PFSK-1 (cell line): ENCODE data around the gene MIOX.

Experiments
- FOXP2 ChIP-seq: optimal IDR thresholded peaks from 2 replicates; pipeline ENCODE3; 2011; ENCODE audit warnings: borderline replicate concordance, control low read depth, inconsistent platforms; ENCODE audit not compliant: insufficient read depth; ENCODE audit errors: extremely low read length, extremely low read depth
- POLR2AphosphoS5 ChIP-seq: IDR thresholded peaks from 2 replicates; pipeline ENCODE4 v1.6.1; 2012; ENCODE audit warnings: low read depth, mild to moderate bottlenecking, control low read depth, low read length, moderate library complexity
- SIN3A ChIP-seq: IDR thresholded peaks from 2 replicates; pipeline ENCODE4 v1.6.1; 2012; ENCODE audit warnings: mild to moderate bottlenecking, low read length, moderate library complexity, borderline replicate concordance; ENCODE audit not compliant: insufficient read depth
- TAF1 ChIP-seq: IDR thresholded peaks from 2 replicates; pipeline ENCODE4 v1.6.1; 2012; ENCODE audit warnings: low read length, control low read depth, borderline replicate concordance; ENCODE audit not compliant: insufficient read depth
- TF ChIP-seq, protein P1 (sequence below), 2 experiments: IDR thresholded peaks; 2 replicates each; pipeline versions ENCODE4 v1.6.1 to v1.8.0; 2011 to 2012; ENCODE audit warnings: low read depth in 2 of 2, low read length in 2 of 2, control low read depth in 1 of 2, inconsistent platforms in 1 of 2, mild to moderate bottlenecking in 1 of 2, moderate library complexity in 1 of 2; ENCODE audit not compliant: insufficient read depth in 1 of 2

MIOX gene

DNA sequence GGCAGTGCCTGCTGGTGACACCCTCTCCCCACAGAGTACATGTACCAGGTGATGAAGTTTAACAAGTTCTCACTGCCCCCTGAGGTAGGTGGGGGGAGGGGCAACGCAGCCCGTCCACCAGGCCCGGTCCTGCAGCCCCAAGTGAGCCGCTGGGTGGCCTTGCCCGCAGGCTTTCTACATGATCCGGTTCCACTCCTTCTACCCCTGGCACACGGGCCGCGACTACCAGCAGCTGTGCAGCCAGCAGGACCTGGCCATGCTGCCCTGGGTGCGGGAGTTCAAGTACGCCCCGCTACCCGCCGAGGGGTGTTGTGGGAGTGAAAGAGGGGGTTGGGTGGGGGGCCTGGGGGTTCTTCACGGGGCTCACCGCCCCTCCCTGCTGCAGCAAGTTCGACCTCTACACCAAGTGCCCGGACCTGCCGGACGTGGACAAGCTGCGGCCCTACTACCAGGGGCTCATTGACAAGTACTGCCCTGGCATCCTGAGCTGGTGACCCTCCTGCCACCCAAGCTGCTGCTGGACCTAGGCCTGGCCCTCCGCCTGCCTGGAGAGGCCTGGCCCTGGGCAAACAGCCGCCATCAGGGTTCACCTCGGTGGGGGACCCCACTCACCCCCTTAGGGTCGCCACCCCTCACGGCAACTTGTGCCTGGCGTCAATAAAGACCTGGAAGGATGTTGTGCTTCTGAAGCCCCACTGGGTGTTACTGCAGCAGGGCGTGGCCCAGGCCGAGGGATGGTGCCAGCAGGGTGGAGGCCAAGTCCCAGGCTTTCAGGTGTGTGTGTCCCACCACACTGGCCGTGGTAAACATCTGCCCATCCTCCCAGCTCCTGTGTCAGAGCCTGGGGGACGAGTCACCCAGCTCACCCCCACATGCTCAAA lies 2.9 kb downstream of the MIOX start:
- no peak for TF ChIP-seq POLR2AphosphoS5
- TF ChIP-seq, protein P1, sequence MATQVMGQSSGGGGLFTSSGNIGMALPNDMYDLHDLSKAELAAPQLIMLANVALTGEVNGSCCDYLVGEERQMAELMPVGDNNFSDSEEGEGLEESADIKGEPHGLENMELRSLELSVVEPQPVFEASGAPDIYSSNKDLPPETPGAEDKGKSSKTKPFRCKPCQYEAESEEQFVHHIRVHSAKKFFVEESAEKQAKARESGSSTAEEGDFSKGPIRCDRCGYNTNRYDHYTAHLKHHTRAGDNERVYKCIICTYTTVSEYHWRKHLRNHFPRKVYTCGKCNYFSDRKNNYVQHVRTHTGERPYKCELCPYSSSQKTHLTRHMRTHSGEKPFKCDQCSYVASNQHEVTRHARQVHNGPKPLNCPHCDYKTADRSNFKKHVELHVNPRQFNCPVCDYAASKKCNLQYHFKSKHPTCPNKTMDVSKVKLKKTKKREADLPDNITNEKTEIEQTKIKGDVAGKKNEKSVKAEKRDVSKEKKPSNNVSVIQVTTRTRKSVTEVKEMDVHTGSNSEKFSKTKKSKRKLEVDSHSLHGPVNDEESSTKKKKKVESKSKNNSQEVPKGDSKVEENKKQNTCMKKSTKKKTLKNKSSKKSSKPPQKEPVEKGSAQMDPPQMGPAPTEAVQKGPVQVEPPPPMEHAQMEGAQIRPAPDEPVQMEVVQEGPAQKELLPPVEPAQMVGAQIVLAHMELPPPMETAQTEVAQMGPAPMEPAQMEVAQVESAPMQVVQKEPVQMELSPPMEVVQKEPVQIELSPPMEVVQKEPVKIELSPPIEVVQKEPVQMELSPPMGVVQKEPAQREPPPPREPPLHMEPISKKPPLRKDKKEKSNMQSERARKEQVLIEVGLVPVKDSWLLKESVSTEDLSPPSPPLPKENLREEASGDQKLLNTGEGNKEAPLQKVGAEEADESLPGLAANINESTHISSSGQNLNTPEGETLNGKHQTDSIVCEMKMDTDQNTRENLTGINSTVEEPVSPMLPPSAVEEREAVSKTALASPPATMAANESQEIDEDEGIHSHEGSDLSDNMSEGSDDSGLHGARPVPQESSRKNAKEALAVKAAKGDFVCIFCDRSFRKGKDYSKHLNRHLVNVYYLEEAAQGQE (IDR thresholded peaks at IDR 0.05; ENCODE audit: insufficient read depth in 1 of 2, low read depth in 2 of 2, low read length in 2 of 2), result no peak
- TF ChIP-seq TAF1, result no peak
- TF ChIP-seq FOXP2, result no peak
- TF ChIP-seq SIN3A, result no peak

DNA sequence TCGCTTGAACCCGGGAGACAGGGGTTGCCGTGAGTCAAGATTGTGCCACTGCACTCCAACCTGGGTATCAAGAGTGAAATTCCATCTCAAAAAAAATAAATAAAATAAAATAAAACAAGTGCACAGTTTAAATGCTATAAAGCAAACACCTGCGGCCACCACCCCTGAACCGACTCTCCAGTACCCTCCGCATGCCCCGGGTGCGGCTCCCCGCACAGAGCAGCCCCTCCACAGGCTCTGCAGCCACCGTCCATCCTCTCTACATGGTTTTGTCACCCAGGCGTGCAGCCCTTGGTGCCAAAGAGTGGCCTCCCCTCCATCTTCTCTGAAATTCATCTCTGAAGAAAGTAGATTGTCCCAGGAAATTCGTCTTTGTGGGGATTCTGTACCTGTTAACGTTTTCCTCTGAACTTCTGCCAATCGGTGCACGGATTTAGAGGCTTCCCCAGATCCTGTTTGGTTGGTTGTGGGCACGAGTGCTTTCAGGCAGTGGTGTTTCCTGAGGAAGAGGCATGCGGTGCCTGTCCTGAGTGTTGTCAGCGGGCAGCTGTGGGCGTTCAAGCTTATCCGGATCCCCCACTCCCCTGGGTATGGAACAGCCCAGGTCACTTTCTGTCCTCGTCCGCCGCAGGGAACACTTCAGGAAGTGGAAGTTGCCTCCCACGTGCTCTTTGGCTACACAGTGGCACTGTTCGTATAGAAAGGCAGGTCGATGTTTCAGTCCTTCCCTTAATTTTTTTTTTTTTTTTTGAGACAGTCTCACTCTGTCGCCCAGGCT lies 4.1 kb downstream of the MIOX start:
- TF ChIP-seq POLR2AphosphoS5 (no peak), SIN3A (no peak), TAF1 (no peak), FOXP2 (no peak)
- TF ChIP-seq, protein P1 (IDR thresholded peaks at IDR 0.05; ENCODE audit: insufficient read depth in 1 of 2, low read depth in 2 of 2, low read length in 2 of 2), result no peak

DNA sequence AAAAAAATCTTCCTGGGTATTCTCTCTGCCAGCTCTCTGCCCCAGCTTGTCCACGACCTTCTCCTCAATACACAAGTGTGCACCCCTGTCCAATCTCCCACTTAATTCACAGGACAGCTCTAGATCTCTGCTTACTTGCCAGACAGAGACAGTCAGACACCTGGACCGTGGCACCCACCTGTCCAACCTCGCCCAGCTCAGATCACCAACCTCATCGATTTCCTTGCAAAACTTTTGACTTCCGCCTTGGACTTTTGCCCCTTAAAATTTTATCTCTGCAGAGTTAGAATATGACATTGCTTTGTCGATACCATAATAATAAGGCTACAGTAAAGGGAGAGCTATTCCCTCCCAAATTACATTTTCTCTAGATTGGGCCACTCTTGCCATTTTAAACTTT lies 10.4 kb downstream of the MIOX start:
- TF ChIP-seq, protein P1 (IDR thresholded peaks at IDR 0.05; ENCODE audit: insufficient read depth in 1 of 2, low read depth in 2 of 2, low read length in 2 of 2), result no peak
- no peak for TF ChIP-seq TAF1
- TF ChIP-seq POLR2AphosphoS5, result no peak
- no peak for TF ChIP-seq FOXP2
- TF ChIP-seq SIN3A, result no peak

DNA sequence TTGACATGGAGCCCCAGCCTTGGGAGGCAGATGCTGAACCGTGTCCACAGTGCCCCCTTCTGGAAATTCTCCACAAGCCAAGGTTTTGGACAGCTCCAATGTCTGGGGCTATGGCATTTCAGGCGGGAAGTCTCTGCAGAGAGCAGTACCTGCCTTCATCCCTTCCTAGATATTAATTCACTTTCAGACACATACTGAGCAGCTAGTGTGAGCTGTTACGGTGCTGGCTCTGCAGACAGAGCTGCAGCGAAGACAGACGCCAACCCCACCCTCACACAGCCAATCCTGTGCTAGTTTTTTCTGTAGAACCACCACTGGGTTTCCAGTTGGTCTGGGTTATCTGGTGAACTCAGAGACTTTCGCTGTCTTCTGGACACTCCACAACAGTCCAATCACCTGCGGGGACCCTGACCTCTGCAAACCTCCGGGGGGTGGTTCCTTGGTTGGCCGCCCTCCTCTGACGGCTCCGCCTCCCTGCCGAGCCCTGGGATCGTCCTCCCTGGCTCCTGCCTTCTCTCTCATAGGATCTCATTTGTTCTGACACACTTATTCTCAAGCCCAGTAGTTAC lies 11.7 kb downstream of the MIOX start:
- TF ChIP-seq, protein P1 (IDR thresholded peaks at IDR 0.05; ENCODE audit: insufficient read depth in 1 of 2, low read depth in 2 of 2, low read length in 2 of 2), result peak; percentile 77 to 89
- TF ChIP-seq FOXP2 (no peak), SIN3A (no peak), POLR2AphosphoS5 (no peak), TAF1 (no peak)
